ENCODE results near the gene NTF3.

The NTF3 gene

GRCh38 chr12:5432011-5432400 lies at the start of gene NTF3:
Gene NTF3, plus strand, starts transcription at chr12:5432108. Its CDS starts 217 bp downstream, at chr12:5432325.
- TF ChIP-seq, protein P1, sequence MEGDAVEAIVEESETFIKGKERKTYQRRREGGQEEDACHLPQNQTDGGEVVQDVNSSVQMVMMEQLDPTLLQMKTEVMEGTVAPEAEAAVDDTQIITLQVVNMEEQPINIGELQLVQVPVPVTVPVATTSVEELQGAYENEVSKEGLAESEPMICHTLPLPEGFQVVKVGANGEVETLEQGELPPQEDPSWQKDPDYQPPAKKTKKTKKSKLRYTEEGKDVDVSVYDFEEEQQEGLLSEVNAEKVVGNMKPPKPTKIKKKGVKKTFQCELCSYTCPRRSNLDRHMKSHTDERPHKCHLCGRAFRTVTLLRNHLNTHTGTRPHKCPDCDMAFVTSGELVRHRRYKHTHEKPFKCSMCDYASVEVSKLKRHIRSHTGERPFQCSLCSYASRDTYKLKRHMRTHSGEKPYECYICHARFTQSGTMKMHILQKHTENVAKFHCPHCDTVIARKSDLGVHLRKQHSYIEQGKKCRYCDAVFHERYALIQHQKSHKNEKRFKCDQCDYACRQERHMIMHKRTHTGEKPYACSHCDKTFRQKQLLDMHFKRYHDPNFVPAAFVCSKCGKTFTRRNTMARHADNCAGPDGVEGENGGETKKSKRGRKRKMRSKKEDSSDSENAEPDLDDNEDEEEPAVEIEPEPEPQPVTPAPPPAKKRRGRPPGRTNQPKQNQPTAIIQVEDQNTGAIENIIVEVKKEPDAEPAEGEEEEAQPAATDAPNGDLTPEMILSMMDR (IDR thresholded peaks at IDR 0.05; ENCODE audit: insufficient read depth, low read depth, low read length, missing control alignments) = no peak
- DNase-seq (ENCODE audit: low read depth) = no peak
- no peak within 1 kb of the TSS for H3K4me3 ChIP-seq (ENCODE audit: low read depth, low read length)

DNA sequence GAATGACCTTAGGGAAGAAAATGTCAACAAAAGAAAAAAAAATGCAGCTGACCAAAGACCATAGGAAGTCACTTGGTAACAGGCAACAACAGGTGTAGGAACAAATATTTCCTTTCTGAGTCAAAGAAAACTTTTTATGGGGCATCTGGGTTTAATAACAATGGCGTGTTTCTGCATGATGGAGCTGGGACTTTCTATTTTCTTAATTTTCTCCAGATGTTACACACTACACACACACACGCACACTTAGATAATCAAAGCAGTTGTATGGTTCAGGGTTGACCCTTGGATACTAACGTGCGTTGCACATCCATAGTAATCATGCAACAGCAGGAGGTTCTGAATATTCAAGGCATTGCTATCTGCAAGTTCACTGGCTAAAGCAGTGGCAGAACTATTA lies 47.9 kb upstream of the NTF3 start:
- TF ChIP-seq, protein P1 (IDR thresholded peaks at IDR 0.05; ENCODE audit: insufficient read depth, low read depth, low read length, missing control alignments) = no peak
- H3K4me3 ChIP-seq (ENCODE audit: low read depth, low read length) = no peak overlapping the region
- DNase-seq (ENCODE audit: low read depth) = no peak

- TF ChIP-seq, protein P1 (IDR thresholded peaks at IDR 0.05; ENCODE audit: insufficient read depth, low read depth, low read length, missing control alignments) = no peak
- H3K4me3 ChIP-seq (ENCODE audit: low read depth, low read length) = no peak overlapping the region
- no peak for DNase-seq (ENCODE audit: low read depth)
These were observed 43.0 kb upstream of the NTF3 start for GRCh38 chr12:5388581-5389535.

DNA sequence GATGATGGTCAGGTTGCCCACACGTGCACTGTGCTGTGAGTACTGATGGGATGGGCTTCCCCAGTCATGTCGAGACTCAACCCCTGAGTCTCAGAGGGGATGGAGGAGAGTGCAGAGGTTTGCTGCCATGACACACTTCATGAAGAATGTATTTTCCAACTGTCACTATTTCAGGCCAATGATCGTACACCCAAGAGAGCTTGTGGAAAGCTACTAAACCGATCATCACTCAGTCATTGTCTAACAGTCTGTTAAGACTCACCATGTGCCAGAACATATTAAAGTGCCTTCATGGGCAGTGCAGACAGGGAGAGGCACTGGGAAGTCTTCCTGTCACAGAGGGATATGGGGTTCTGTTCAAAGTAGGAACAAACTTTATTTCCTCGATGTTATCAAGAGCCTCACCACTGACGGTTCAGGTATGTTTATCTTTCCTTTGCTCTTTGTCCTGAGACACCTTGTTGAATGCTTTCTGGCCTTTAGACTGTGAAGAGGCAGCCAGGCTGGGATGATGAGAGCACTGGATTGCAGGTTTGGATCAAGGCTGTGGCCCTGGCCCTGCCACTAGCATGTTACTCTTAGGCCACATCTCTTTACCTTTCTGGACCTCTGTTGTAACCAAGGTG lies 41.6 kb upstream of the NTF3 start:
- no peak overlapping the region for H3K4me3 ChIP-seq (ENCODE audit: low read depth, low read length)
- no peak for DNase-seq (ENCODE audit: low read depth)
- TF ChIP-seq, protein P1 (IDR thresholded peaks at IDR 0.05; ENCODE audit: insufficient read depth, low read depth, low read length, missing control alignments) = no peak

DNA sequence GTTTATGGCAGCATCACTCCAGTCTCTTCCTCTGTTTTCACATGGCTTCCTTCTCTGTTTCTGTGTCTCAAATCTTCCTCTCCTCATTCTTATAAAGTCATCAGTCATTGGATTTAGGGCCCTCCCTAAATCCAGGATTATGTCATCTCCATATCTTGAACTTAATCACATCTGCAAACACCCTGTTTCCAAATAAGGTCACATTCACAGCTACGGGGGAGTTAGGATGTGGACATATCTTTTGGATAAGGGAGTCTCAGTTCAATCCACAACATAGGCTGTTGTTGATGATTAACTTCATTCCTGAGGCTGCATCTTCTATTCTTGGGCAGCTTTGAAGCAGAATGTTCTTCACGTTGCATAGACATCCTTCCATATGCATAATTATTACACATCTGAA lies 40.3 kb upstream of the NTF3 start:
- TF ChIP-seq, protein P1 (IDR thresholded peaks at IDR 0.05; ENCODE audit: insufficient read depth, low read depth, low read length, missing control alignments) = no peak
- no peak overlapping the region for H3K4me3 ChIP-seq (ENCODE audit: low read depth, low read length)
- no peak for DNase-seq (ENCODE audit: low read depth)

DNA sequence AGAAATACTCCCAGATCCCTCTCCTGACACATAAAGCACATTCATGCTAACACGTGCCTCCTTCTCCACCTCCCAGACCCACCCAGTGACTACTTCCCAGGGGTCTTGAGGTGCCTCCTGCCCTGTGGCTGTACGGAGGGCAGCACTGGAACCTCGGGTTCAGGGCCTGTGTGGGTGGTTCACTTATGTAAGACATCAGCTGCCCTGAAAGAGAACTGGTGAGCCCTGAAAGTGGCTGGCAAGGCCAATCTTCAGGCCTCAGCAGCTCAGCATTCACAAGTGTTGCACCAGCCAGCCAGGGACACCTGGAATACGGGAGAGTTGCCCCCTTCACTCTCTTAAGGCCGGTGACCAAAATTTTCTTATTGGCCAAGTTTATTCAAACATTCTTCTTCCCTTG lies 38.9 kb upstream of the NTF3 start:
- TF ChIP-seq, protein P1 (IDR thresholded peaks at IDR 0.05; ENCODE audit: insufficient read depth, low read depth, low read length, missing control alignments) = no peak
- no peak for DNase-seq (ENCODE audit: low read depth)
- H3K4me3 ChIP-seq (ENCODE audit: low read depth, low read length) = no peak overlapping the region

All from GM12865 (cell line).